Measurements from ENCODE around the gene TSSK6.

TSSK6 gene

GRCh38 chr19:19547674-19548336, 32.5 kb upstream of the TSSK6 start:
- Histone ChIP-seq H3K27me3 (replicated peaks; ENCODE audit: control insufficient read depth, insufficient read depth, low read length) (no peaks in the 10 kb centered on the region), H3K4me3 (replicated peaks; ENCODE audit: low read depth, low read length) (no peak overlapping the region), H3K36me3 (ENCODE audit: control insufficient read depth, insufficient read depth, low read length) (no peaks in the 10 kb centered on the region)
- TF ChIP-seq, protein P1, sequence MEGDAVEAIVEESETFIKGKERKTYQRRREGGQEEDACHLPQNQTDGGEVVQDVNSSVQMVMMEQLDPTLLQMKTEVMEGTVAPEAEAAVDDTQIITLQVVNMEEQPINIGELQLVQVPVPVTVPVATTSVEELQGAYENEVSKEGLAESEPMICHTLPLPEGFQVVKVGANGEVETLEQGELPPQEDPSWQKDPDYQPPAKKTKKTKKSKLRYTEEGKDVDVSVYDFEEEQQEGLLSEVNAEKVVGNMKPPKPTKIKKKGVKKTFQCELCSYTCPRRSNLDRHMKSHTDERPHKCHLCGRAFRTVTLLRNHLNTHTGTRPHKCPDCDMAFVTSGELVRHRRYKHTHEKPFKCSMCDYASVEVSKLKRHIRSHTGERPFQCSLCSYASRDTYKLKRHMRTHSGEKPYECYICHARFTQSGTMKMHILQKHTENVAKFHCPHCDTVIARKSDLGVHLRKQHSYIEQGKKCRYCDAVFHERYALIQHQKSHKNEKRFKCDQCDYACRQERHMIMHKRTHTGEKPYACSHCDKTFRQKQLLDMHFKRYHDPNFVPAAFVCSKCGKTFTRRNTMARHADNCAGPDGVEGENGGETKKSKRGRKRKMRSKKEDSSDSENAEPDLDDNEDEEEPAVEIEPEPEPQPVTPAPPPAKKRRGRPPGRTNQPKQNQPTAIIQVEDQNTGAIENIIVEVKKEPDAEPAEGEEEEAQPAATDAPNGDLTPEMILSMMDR (IDR thresholded peaks at IDR 0.05; ENCODE audit: insufficient read depth, low read length, poor library complexity, severe bottlenecking): no peak
- DNase-seq (ENCODE audit: extremely low read depth, insufficient read length): no peak

DNA sequence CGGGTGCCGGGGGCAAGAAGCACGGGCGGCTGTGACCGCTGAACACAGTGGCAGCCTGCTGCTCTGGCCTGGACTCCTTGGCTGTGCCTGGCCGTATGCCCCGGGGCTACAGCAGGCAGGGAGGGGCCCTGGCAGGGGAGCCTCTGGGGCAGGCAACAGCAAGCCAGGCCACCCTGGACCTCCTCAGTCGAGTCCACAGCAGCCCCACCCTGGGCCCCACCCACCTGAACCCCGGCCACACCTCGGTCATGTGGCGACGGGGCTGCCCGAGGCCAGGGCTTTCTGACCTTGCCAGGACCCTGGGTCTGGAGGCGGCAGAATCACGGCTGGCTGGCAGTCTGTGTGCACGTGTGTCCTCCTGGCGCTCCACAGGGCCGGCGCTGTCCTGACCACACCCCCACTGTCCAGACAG, 31.4 kb upstream of the TSSK6 start:
- TF ChIP-seq, protein P1 (IDR thresholded peaks at IDR 0.05; ENCODE audit: insufficient read depth, low read length, poor library complexity, severe bottlenecking): no peak
- no peaks in the 10 kb centered on the region for H3K36me3 ChIP-seq (ENCODE audit: control insufficient read depth, insufficient read depth, low read length)
- H3K27me3 ChIP-seq (replicated peaks; ENCODE audit: control insufficient read depth, insufficient read depth, low read length): no peaks in the 10 kb centered on the region
- no peak overlapping the region for H3K4me3 ChIP-seq (replicated peaks; ENCODE audit: low read depth, low read length)
- DNase-seq (ENCODE audit: extremely low read depth, insufficient read length): no peak

GRCh38 chr19:19545707-19546106, 30.4 kb upstream of the TSSK6 start:
- TF ChIP-seq, protein P1 (IDR thresholded peaks at IDR 0.05; ENCODE audit: insufficient read depth, low read length, poor library complexity, severe bottlenecking): no peak

GRCh38 chr19:19544954-19545591, 29.7 kb upstream of the TSSK6 start:
- Histone ChIP-seq H3K36me3 (ENCODE audit: control insufficient read depth, insufficient read depth, low read length) (no peaks in the 10 kb centered on the region), H3K27me3 (replicated peaks; ENCODE audit: control insufficient read depth, insufficient read depth, low read length) (no peaks in the 10 kb centered on the region), H3K4me3 (replicated peaks; ENCODE audit: low read depth, low read length) (no peak overlapping the region)
- TF ChIP-seq, protein P1 (IDR thresholded peaks at IDR 0.05; ENCODE audit: insufficient read depth, low read length, poor library complexity, severe bottlenecking): no peak
- DNase-seq (ENCODE audit: extremely low read depth, insufficient read length): no peak

More at GRCh38 chr19:19545707-19546106, 30.4 kb upstream of the TSSK6 start:
- H3K4me3 ChIP-seq (replicated peaks; ENCODE audit: low read depth, low read length): no peak overlapping the region
- no peaks in the 10 kb centered on the region for H3K36me3 ChIP-seq (ENCODE audit: control insufficient read depth, insufficient read depth, low read length)
- no peaks in the 10 kb centered on the region for H3K27me3 ChIP-seq (replicated peaks; ENCODE audit: control insufficient read depth, insufficient read depth, low read length)
- DNase-seq (ENCODE audit: extremely low read depth, insufficient read length): no peak

- Histone ChIP-seq H3K36me3 (ENCODE audit: control insufficient read depth, insufficient read depth, low read length) (no peaks in the 10 kb centered on the region), H3K4me3 (replicated peaks; ENCODE audit: low read depth, low read length) (no peak overlapping the region), H3K27me3 (replicated peaks; ENCODE audit: control insufficient read depth, insufficient read depth, low read length) (no peaks in the 10 kb centered on the region)
- TF ChIP-seq, protein P1 (IDR thresholded peaks at IDR 0.05; ENCODE audit: insufficient read depth, low read length, poor library complexity, severe bottlenecking): no peak
- DNase-seq (ENCODE audit: extremely low read depth, insufficient read length): no peak
Measured at GRCh38 chr19:19544257-19544953, 29.1 kb upstream of the TSSK6 start.
